GM10248 (cell line): Measurements from ENCODE around the gene LTBP1.

ENCODE experiments used
- CTCF ChIA-PET: fragments of 300-600 bp; sonication (Branson Sonifier 250); formaldehyde crosslinking; extraction: SDS; loops from one replicate; lab custom pipeline; 2021; ENCODE audit warnings: antibody characterized with exemption; lab: Yijun Ruan, JAX
- POLR2A ChIA-PET: fragments of 350-650 bp; sonication (Branson Sonifier 250); formaldehyde crosslinking; extraction: SDS; loops from one replicate; lab custom pipeline; 2020; ENCODE audit warnings: antibody characterized with exemption; lab: Yijun Ruan, JAX
- DNase-seq: peaks from one replicate; pipeline ENCODE4 v3.0.0; 2012; ENCODE audit errors: extremely low spot score
- TF ChIP-seq, protein P1 (sequence below): IDR thresholded peaks from 2 replicates; pipeline ENCODE4 v1.5.1; 2012; ENCODE audit warnings: mild to moderate bottlenecking, low read depth; ENCODE audit errors: extremely low read depth, missing control alignments, control extremely low read depth

The LTBP1 gene

DNA sequence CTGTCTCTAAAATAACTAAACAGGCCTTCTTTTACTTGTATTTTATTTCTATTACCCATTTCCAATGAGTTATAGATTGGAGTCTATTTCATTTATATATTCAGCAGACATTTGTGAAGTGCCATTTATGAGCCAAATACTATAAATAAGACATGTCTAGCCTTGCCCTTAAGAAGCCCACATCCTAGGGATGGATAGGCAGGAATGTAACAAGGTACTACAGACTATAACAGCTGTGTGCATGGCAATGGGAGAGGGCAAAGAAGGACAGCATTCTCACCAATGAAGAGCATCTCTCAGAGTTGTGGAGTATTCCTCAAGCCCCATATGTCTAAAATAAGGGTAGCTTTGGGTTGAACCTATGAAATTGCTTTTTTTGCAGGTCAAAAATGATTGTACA lies 367.8 kb downstream of the LTBP1 start:
- ChIA-PET CTCF (interaction anchor here (1.2 kb wide), 1 partner anchor 10 kb away, joined by 3 read pairs; no protein-coding TSS in a partner anchor), POLR2A (no interaction called here)
- DNase-seq: no peak
- TF ChIP-seq, protein P1, sequence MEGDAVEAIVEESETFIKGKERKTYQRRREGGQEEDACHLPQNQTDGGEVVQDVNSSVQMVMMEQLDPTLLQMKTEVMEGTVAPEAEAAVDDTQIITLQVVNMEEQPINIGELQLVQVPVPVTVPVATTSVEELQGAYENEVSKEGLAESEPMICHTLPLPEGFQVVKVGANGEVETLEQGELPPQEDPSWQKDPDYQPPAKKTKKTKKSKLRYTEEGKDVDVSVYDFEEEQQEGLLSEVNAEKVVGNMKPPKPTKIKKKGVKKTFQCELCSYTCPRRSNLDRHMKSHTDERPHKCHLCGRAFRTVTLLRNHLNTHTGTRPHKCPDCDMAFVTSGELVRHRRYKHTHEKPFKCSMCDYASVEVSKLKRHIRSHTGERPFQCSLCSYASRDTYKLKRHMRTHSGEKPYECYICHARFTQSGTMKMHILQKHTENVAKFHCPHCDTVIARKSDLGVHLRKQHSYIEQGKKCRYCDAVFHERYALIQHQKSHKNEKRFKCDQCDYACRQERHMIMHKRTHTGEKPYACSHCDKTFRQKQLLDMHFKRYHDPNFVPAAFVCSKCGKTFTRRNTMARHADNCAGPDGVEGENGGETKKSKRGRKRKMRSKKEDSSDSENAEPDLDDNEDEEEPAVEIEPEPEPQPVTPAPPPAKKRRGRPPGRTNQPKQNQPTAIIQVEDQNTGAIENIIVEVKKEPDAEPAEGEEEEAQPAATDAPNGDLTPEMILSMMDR: no peak

DNA sequence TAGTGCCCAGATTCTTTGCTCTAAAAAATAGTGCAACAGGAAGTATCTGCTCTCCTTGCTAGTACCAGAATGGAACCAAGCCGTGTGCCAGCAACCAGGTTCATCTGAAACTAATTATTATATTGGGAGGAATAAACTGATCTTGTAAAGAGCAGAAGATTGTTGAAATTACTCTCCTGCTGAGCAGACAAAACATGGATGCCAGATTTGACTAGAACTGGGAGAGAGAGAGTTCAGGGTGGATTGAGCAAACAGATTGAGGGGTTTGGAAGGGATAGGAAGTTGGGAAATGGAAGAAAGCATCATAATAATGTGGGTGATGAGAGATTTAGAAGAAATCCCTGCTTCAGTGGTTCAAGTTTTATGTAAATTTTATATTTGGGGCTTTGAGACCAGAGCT lies 369.6 kb downstream of the LTBP1 start:
- CTCF ChIA-PET: interaction anchor here (1.2 to 1.7 kb wide), 4 partner anchors 9 to 56 kb away, joined by 3 to 5 read pairs (median 4); no protein-coding TSS in a partner anchor
- TF ChIP-seq, protein P1: no peak
- POLR2A ChIA-PET: no interaction called here
- DNase-seq: no peak

DNA sequence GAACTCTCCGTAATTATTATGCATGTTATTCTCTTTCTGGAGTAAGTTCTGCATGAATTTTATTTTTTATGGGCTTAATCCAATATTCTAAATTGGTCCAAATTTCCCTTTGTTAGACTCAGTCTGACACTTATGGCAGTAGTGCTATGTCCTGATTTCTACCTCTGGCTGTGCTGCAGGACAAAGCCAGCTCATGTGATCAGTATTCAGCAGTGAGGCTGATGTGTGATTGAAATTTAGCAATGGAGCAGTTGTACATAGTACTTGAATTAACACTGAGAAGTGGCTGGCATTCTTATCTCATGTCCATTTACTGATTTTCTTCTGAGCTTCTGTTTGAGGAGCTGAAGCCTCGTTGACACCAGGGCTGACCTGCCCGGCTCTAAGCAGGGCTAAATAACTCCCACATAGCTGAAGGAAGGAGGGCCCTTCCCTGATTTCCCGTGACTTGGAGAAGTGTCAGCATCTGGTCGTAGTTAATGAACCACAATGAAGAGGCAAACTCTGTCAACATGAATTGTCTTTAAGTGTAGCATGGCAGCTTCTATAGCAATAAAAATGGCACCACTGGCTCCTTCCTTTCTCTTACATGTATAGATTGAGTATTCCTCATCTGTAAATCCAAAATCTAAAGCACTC lies 370.7 kb downstream of the LTBP1 start:
- CTCF ChIA-PET: interaction anchor here (1.1 to 1.7 kb wide), 4 partner anchors 10 to 361 kb away, joined by 3 to 5 read pairs (median 4); no protein-coding TSS in a partner anchor
- TF ChIP-seq, protein P1: no peak
- no peak for DNase-seq
- POLR2A ChIA-PET: no interaction called here

DNA sequence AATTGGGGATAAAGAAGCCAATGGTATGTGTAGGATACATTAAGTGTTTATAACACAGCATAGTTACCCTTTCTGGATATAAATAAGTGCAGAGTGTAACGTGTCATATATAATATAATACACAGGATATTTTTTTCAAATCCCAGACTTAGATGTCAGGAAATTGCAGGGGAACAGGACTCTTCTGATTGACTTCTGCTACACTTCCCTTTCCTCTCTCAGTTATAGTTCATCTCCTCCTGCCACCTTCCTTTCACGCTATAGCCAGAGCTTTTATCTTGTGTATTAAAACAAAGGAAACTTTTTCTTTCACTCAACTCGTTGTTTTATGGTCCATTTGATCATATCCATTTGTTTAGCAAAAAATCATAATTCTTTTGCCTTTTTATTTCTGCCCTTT lies 371.7 kb downstream of the LTBP1 start:
- DNase-seq: no peak
- TF ChIP-seq, protein P1: no peak
- ChIA-PET POLR2A (no interaction called here), CTCF (interaction anchor here (1.1 kb wide), 1 partner anchor 362 kb away, joined by 3 read pairs; no protein-coding TSS in a partner anchor)

DNA sequence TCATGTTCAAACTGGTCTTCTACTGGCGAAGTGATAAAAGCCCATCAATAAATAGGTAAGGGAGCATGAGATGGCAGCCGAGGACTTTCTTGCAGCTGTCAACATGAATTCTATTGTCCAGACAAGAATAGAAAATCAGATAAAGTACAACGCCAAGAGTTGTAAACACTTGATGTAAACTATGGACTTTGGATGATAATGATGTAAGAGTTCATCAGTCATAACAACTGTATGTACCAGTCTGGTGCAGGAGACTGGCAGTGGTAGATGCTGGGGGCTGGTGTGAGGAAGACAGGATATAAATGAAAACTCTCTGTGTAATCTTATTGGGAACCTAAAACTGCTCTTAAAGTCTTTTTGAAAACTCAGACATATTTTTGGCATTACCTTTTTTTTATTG lies 373.8 kb downstream of the LTBP1 start:
- DNase-seq: no peak
- ChIA-PET POLR2A (no interaction called here), CTCF (interaction anchor here (1.7 kb wide), 1 partner anchor 16 kb away, joined by 5 read pairs; no protein-coding TSS in a partner anchor)
- TF ChIP-seq, protein P1: no peak

DNA sequence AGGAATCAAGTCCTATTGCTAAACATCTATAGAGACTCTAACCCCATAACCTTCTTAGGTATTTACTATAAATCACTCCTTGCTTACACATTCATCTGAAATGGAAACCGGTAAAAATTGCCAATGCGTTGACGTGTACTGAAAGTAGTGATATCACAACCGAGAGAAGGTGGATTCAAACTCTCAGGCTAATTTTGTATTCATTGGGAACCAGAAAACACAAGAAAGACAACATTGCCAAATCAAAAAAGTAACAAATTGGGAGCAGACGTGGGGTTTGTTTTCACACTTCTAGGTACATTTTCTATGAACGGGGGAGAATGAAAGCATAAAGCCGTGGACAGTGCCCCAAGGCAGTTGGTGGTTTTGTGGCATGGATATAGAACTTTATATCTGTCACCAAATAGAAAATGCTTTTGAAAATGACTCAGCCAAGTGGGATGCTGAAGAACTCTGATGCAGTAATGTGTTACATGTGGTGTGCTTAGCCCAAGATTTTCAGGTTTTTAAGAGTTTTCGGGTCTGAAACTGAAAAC lies 374.6 kb downstream of the LTBP1 start:
- TF ChIP-seq, protein P1: no peak
- no peak for DNase-seq
- POLR2A ChIA-PET: no interaction called here
- CTCF ChIA-PET: no interaction called here
